ENCODE measurements around the gene PLSCR3. TPM values are rescaled to one million over a fixed set of nuclear protein-coding genes. Genes with fewer than 3 reads are reported as not detected.
A peak's percentile ranks its signal among the peaks of the same experiment; 100 is the strongest.

Gene PLSCR3
- total RNA-seq, 6 experiments from 2014 or later: 85.6 to 114 (median 98.5) TPM

- Mint-ChIP-seq H3K4me3 (peak within 1 kb of the TSS; percentile 92), H3K27ac (peak within 1 kb of the TSS; percentile 87), H3K4me1 (ENCODE audit: low read depth) (peaks cover 33% of the 10 kb centered on the region), H3K27me3 (ENCODE audit: insufficient read depth) (no peaks in the 10 kb centered on the region), H3K36me3 (ENCODE audit: low read depth) (peaks cover 18% of the 10 kb centered on the region), H3K9me3 (no peaks in the 10 kb centered on the region)
- peak; percentile 99 for DNase-seq
- TF ChIP-seq CTCF (IDR thresholded peaks at IDR 0.05): no peak; the same call in 1 of the 2 replicates
Measured at GRCh38 chr17:7403977-7404736, 9.8 kb upstream of the PLSCR3 start, which contains the start of gene TMEM256. Gene TMEM256, minus strand, starts transcription at chr17:7404097. Its CDS starts 13 bp downstream, at chr17:7404084.

GRCh38 chr17:7403727-7403976, 9.3 kb upstream of the PLSCR3 start:
- peaks cover 33% of the 10 kb centered on the region for H3K4me1 Mint-ChIP-seq (ENCODE audit: low read depth)
- no peak for DNase-seq
- TF ChIP-seq CTCF (IDR thresholded peaks at IDR 0.05): no peak
- H3K4me3 Mint-ChIP-seq: peak overlapping the region; percentile 92
- peak overlapping the region; percentile 87 for H3K27ac Mint-ChIP-seq
- H3K27me3 Mint-ChIP-seq (ENCODE audit: insufficient read depth): no peaks in the 10 kb centered on the region
- H3K36me3 Mint-ChIP-seq (ENCODE audit: low read depth): peaks cover 14% of the 10 kb centered on the region
- H3K9me3 Mint-ChIP-seq: no peaks in the 10 kb centered on the region

DNA sequence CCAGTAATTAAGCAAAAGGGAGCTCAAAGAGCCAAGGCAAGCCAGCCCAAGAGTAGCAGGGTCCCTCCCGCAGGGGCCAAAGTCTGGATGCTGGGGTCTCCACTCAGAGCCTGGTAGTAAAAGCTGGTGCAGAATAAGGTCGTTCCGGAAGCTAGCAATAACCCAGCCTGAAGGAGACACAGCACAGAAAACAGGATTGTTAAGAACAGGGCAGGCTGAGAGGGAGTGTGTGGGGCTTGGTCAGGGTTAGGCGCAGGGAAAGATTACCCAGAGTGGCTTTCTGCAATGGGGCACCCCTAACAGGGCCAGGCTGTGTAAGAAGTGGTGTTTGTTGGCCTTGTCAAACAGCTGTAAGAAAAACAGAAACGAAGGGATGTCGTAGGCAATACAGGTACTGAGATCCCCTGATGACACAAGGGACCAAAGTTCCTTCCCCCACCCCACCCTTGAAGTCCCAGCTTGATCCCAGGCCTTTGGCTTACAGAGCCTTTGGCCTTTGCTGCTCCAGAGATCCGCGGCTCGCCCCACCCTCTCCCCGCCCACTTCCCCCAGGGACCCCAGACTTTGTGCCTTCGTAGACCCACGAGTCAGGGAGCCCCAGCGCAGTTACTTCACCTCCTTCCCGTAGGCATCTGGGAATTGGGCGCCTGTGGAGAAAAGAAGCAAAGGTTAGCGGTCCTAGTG, 8.9 kb upstream of the PLSCR3 start:
- Mint-ChIP-seq H3K27ac (peak overlapping the region; percentile 87), H3K9me3 (no peaks in the 10 kb centered on the region), H3K4me3 (peak overlapping the region; percentile 92), H3K4me1 (ENCODE audit: low read depth) (peaks cover 33% of the 10 kb centered on the region), H3K36me3 (ENCODE audit: low read depth) (peaks cover 14% of the 10 kb centered on the region), H3K27me3 (ENCODE audit: insufficient read depth) (no peaks in the 10 kb centered on the region)
- no peak for TF ChIP-seq CTCF (IDR thresholded peaks at IDR 0.05)
- no peak for DNase-seq

- Mint-ChIP-seq H3K4me3 (no peak overlapping the region), H3K36me3 (ENCODE audit: low read depth) (peaks cover 14% of the 10 kb centered on the region), H3K4me1 (ENCODE audit: low read depth) (peaks cover 30% of the 10 kb centered on the region), H3K9me3 (no peaks in the 10 kb centered on the region), H3K27ac (no peak overlapping the region), H3K27me3 (ENCODE audit: insufficient read depth) (peaks cover 2% of the 10 kb centered on the region; the same call in 1 of the 2 replicates)
- no peak for TF ChIP-seq CTCF (IDR thresholded peaks at IDR 0.05)
- DNase-seq: no peak
Measured at GRCh38 chr17:7398612-7399011, 4.3 kb upstream of the PLSCR3 start.

DNA sequence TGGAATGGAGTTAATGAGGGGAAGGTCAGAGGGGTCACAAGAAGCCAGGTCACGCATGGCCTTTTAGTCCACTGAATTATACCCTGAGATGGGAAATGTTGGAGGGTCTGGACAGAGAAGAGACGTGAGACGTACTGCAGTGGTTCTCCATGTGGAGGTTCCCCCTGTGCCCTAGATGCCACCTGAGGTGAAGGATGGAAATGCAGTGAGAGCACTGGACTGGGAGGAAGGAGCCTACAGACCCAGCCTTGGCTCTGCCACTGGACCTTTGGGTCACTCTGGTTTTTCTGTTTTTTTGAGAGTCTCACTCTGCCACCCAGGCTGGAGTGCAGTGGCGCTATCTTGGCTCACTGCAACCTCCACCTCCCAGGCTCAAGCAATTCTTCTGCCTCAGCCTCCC, 1.8 kb upstream of the PLSCR3 start:
- Mint-ChIP-seq H3K27ac (no peak overlapping the region), H3K4me1 (ENCODE audit: low read depth) (peaks cover 14% of the 10 kb centered on the region), H3K27me3 (ENCODE audit: insufficient read depth) (peaks cover 2% of the 10 kb centered on the region; the same call in 1 of the 2 replicates), H3K9me3 (no peaks in the 10 kb centered on the region), H3K36me3 (ENCODE audit: low read depth) (peaks cover 12% of the 10 kb centered on the region), H3K4me3 (no peak overlapping the region)
- no peak for DNase-seq
- no peak; the same call in 1 of the 2 replicates for TF ChIP-seq CTCF (IDR thresholded peaks at IDR 0.05)
